ENCODE data around the gene MOCOS. TPM values are rescaled to one million over a fixed set of nuclear protein-coding genes. Genes with fewer than 3 reads are reported as not detected.

MOCOS gene
- total RNA-seq, 1 experiment from 2014 or later = 12.1 TPM

GRCh38 chr18:36214811-36215210 lies 27.5 kb downstream of the MOCOS start (continued):
- no peak for TF ChIP-seq ZBTB33 (IDR thresholded peaks at IDR 0.05; ENCODE audit: extremely low read depth, insufficient replicate concordance, low read length)
- no peak for TF ChIP-seq CBX3 (IDR thresholded peaks at IDR 0.05; ENCODE audit: low read depth)
- no peak for TF ChIP-seq FOSL1 (IDR thresholded peaks at IDR 0.05; ENCODE audit: low read depth)
- TF ChIP-seq CTCF (IDR thresholded peaks at IDR 0.05 in 2 of 3, conservative IDR thresholded peaks at IDR 0.05 in 1 of 3; ENCODE audit: borderline replicate concordance in 1 of 3, insufficient read depth in 1 of 3, low read depth in 2 of 3, low read length in 2 of 3) = no peak

- no peak overlapping the region for H3K4me3 ChIP-seq (replicated peaks in 1 of 2; ENCODE audit: low read depth in 1 of 2, low read length in 2 of 2)
- TF ChIP-seq FOSL1 (IDR thresholded peaks at IDR 0.05; ENCODE audit: low read depth) (no peak), ZBTB33 (IDR thresholded peaks at IDR 0.05; ENCODE audit: extremely low read depth, insufficient replicate concordance, low read length) (no peak), SP1 (IDR thresholded peaks at IDR 0.05; ENCODE audit: low read depth) (no peak), POLR2A (IDR thresholded peaks at IDR 0.05; ENCODE audit: borderline replicate concordance, extremely low read depth, insufficient read depth, insufficient read length) (no peak), JUND (IDR thresholded peaks at IDR 0.05) (no peak), CTCF (IDR thresholded peaks at IDR 0.05 in 2 of 3, conservative IDR thresholded peaks at IDR 0.05 in 1 of 3; ENCODE audit: borderline replicate concordance in 1 of 3, insufficient read depth in 1 of 3, low read depth in 2 of 3, low read length in 2 of 3) (no peak), EZH2phosphoT487 (IDR thresholded peaks at IDR 0.05; ENCODE audit: borderline replicate concordance) (no peak), RAD21 (IDR thresholded peaks at IDR 0.05; ENCODE audit: low read depth) (no peak), SRF (IDR thresholded peaks at IDR 0.05; ENCODE audit: low read depth) (no peak), EZH2 (IDR thresholded peaks at IDR 0.05) (no peak), POLR2AphosphoS5 (IDR thresholded peaks at IDR 0.05; ENCODE audit: low read depth, low read length) (no peak), CBX3 (IDR thresholded peaks at IDR 0.05; ENCODE audit: low read depth) (no peak), TCF7L2 (IDR thresholded peaks at IDR 0.05; ENCODE audit: borderline replicate concordance, extremely low read depth, insufficient read depth, insufficient read length) (no peak)
- H4K20me1 ChIP-seq (ENCODE audit: insufficient read depth) = no peaks in the 10 kb centered on the region
- no peak overlapping the region for H3K9ac ChIP-seq (ENCODE audit: low read length)
- H3K27ac ChIP-seq (ENCODE audit: low read depth, low read length) = no peak overlapping the region
- ATAC-seq = no peak
- no peaks in the 10 kb centered on the region for H3K9me3 ChIP-seq (ENCODE audit: control insufficient read depth in 1 of 2, insufficient read depth in 1 of 2, low read depth in 1 of 2, low read length in 2 of 2)
- intact Hi-C loops (cut with micrococcal nuclease) = no loop called here
- RAD21 ChIA-PET (ENCODE audit: low non-redundant PET in 1 of 2, low total read pairs in 2 of 2, uncharacterized antibody in 2 of 2, unreplicated experiment in 2 of 2) = no interaction called here
- H3K36me3 ChIP-seq (ENCODE audit: control insufficient read depth in 1 of 2, insufficient read depth in 2 of 2, low read length in 2 of 2) = no peaks in the 10 kb centered on the region
- no peaks in the 10 kb centered on the region for H3K27me3 ChIP-seq (ENCODE audit: insufficient read depth, low read length)
- H2AFZ ChIP-seq (ENCODE audit: low read depth, low read length, poor library complexity, severe bottlenecking) = no peak overlapping the region
- no peaks in the 10 kb centered on the region for H3K4me1 ChIP-seq (ENCODE audit: control insufficient read depth in 1 of 2, insufficient read depth in 2 of 2, low read length in 2 of 2)
- H3K9me2 ChIP-seq (ENCODE audit: insufficient read depth) = no peaks in the 10 kb centered on the region
- no peak for DNase-seq (ENCODE audit: low read depth, low spot score)
- no peaks in the 10 kb centered on the region for H3K79me2 ChIP-seq (ENCODE audit: insufficient read depth, low read length)
- no peak overlapping the region for H3K4me2 ChIP-seq (ENCODE audit: low read length)
- POLR2A ChIA-PET = no interaction called here
- BruUV-seq (replicated peaks) = no TSS peak
- CTCF ChIA-PET = no interaction called here
These were observed 28.3 kb downstream of the MOCOS start for GRCh38 chr18:36215577-36215976.
